ENCODE measurements around the gene GP2. TPM values are rescaled to one million over a fixed set of nuclear protein-coding genes. Genes with fewer than 3 reads are reported as not detected.

GP2 gene
- 1 to 10 TPM in 2 of 3 donors, under 1 TPM in 1; 0.85 to 6.2 (median 2.5) TPM for total RNA-seq
- long read RNA-seq, donor 1 = 0 reads
- long read RNA-seq, donor 2, partial matches to known transcripts = 4 of 4 reads
- long read RNA-seq, donor 2, other reads (novel, unspliced or antisense) = 0 of 4 reads

DNA sequence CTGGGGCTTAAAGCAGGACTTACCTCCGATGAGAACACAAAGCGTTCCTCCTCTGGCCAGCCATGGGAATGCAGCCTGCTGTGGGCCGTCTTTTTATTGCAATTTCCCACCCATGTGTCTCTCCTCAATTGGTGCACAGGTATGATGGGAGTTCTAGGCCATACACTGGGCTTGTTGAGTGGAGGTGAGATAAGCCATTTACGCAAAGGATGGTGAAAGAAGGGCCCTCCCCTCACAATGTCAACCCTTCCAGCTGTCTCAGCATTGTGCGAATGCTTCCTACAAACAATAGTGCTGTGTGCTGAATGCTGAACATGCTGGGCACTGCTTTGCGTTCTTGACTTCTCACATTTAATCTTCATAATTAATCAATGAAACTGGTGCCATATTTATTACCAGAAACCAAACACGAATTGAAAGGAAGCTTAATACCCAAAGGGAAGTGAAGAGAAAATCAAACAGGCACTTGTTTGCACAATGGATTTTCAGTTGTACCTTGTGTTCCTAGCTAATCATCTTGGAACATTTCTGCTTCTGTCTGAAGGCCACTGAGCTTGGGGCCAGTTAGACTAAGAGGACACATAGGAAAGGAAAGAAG lies at the start of gene GP2:
Gene GP2 (minus strand): TSS at position 70 of the 598 bp plus-strand sequence. CDS start 1,082 bp downstream, outside the sequence.
- H3K36me3 ChIP-seq (ENCODE audit: low read depth) = no peaks in the 10 kb centered on the region
- intact Hi-C loops (cut with DNase I, micrococcal nuclease) = no loop called here
- ATAC-seq (no peak), DNase-seq (no peak)
- H3K9me3 ChIP-seq = no peaks in the 10 kb centered on the region
- no peaks in the 10 kb centered on the region for H3K4me1 ChIP-seq (ENCODE audit: low read depth)
- H3K4me3 ChIP-seq = no peak within 1 kb of the TSS
- TF ChIP-seq CTCF (IDR thresholded peaks at IDR 0.05) = no peak

GRCh38 chr16:20372701-20373100 lies 45.4 kb upstream of the GP2 start:
- Histone ChIP-seq H3K4me3 (no peak overlapping the region), H3K4me1 (ENCODE audit: low read depth) (no peaks in the 10 kb centered on the region), H3K36me3 (ENCODE audit: low read depth) (no peaks in the 10 kb centered on the region), H3K9me3 (no peaks in the 10 kb centered on the region)
- ATAC-seq = no peak
- DNase-seq = no peak
- TF ChIP-seq CTCF (IDR thresholded peaks at IDR 0.05) = no peak
- intact Hi-C loops (cut with DNase I, micrococcal nuclease) = no loop called here

GRCh38 chr16:20369452-20370054 lies 42.2 kb upstream of the GP2 start:
- Histone ChIP-seq H3K9me3 (no peaks in the 10 kb centered on the region), H3K4me3 (no peak overlapping the region), H3K4me1 (ENCODE audit: low read depth) (no peaks in the 10 kb centered on the region), H3K36me3 (ENCODE audit: low read depth) (no peaks in the 10 kb centered on the region)
- DNase-seq (no peak), ATAC-seq (no peak)
- intact Hi-C loops (cut with DNase I, micrococcal nuclease) = no loop called here
- no peak for TF ChIP-seq CTCF (IDR thresholded peaks at IDR 0.05)

- no peak for ATAC-seq
- TF ChIP-seq CTCF (IDR thresholded peaks at IDR 0.05) = no peak
- Histone ChIP-seq H3K9me3 (no peaks in the 10 kb centered on the region), H3K4me1 (ENCODE audit: low read depth) (no peaks in the 10 kb centered on the region), H3K36me3 (ENCODE audit: low read depth) (no peaks in the 10 kb centered on the region), H3K4me3 (no peak overlapping the region)
- DNase-seq = no peak
- intact Hi-C loops (cut with DNase I, micrococcal nuclease) = no loop called here
These were observed 36.7 kb upstream of the GP2 start for GRCh38 chr16:20364051-20364450.

DNA sequence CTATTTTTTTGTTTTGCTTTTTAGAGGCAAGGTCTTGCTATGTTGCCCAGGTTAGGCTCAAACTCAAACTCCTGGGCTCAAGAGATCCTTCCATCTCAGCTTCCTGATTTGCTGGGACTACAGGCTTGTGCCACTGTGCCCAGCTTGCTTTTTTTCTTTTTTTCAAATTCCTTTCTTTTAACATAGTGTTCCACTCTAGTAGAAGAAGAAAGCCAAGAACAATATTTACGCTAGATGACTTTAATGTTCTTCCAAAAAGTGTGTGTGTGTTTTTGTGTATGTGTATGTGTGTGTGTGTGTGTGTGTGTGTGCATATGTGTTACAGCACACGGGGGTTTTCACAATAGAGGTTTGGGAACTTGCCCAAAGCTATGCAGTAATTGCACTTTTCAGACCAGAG lies 35.9 kb upstream of the GP2 start:
- no peak for TF ChIP-seq CTCF (IDR thresholded peaks at IDR 0.05)
- intact Hi-C loops (cut with DNase I, micrococcal nuclease) = no loop called here
- DNase-seq (no peak), ATAC-seq (no peak)
- no peak overlapping the region for H3K4me3 ChIP-seq
- H3K36me3 ChIP-seq (ENCODE audit: low read depth) = no peaks in the 10 kb centered on the region
- H3K9me3 ChIP-seq = no peaks in the 10 kb centered on the region
- H3K4me1 ChIP-seq (ENCODE audit: low read depth) = no peaks in the 10 kb centered on the region
